ENCODE results near the gene UBE2L3. TPM values are rescaled to one million over a fixed set of nuclear protein-coding genes. Genes with fewer than 3 reads are reported as not detected.

Gene UBE2L3
- total and polyA plus RNA-seq, 10 of the 15 experiments (the other 5 are each of a cell fraction or from before 2014, with no cell fraction given): 55.7 to 168 (median 113) TPM

GRCh38 chr22:21665047-21665851, 97.7 kb downstream of the UBE2L3 start (continued):
- no peak for TF ChIP-seq USF2 (IDR thresholded peaks at IDR 0.05; ENCODE audit: borderline replicate concordance, low read depth, low read length)
- TF ChIP-seq RAD21 (IDR thresholded peaks at IDR 0.05; ENCODE audit: insufficient read depth, low read depth, low read length): no peak
- TF ChIP-seq HSF1 (IDR thresholded peaks at IDR 0.05; ENCODE audit: low read depth, low read length): no peak
- no peak for TF ChIP-seq CBX3 (IDR thresholded peaks at IDR 0.05; ENCODE audit: borderline replicate concordance, low read depth)

GRCh38 chr22:21666786-21667185, 99.3 kb downstream of the UBE2L3 start:
- ChIA-PET SMC1A (ENCODE audit: uncharacterized antibody, unreplicated experiment) (no interaction called here), RAD21 (ENCODE audit: unreplicated experiment) (no interaction called here), CTCF (interaction anchor here (1.3 kb wide), 1 partner anchor 37 kb away, joined by 9 read pairs; the partner anchor contains the start of gene YDJC), POLR2A (interaction anchor here (0.7 to 2.0 kb wide), 2 partner anchors 20 to 31 kb away, joined by 5 to 8 read pairs; no protein-coding TSS in a partner anchor)
- Histone ChIP-seq H4K20me1 (ENCODE audit: control insufficient read depth, insufficient read depth) (no peaks in the 10 kb centered on the region), H3K4me1 (ENCODE audit: control insufficient read depth, insufficient read depth, low read length) (peaks cover 6% of the 10 kb centered on the region; the same call in 1 of the 2 replicates), H3K27ac (ENCODE audit: control insufficient read depth, insufficient read depth) (no peak overlapping the region; the same call in 1 of the 2 replicates), H3K4me3 (peak overlapping the region; percentile 71), H3K4me2 (ENCODE audit: control insufficient read depth, insufficient read depth) (peak overlapping the region; percentile 66), H3K36me3 (ENCODE audit: control insufficient read depth in 2 of 2, insufficient read depth in 2 of 2, low read length in 1 of 2) (peaks cover 3 to 14% of the 10 kb centered on the region in 2 experiments), H2AFZ (ENCODE audit: control insufficient read depth, low read depth, low read length) (no peak overlapping the region), H3K9ac (ENCODE audit: control insufficient read depth, insufficient read depth, low read length) (peak overlapping the region; percentile 8), H3K27me3 (replicated peaks in 1 of 2; ENCODE audit: control insufficient read depth in 2 of 2, insufficient read depth in 2 of 2, low read length in 1 of 2) (no peaks in the 10 kb centered on the region), H3K79me2 (ENCODE audit: control insufficient read depth, insufficient read depth, low read length) (peaks cover 15% of the 10 kb centered on the region), H3K9me3 (replicated peaks; ENCODE audit: control insufficient read depth, insufficient read depth, low read length) (no peaks in the 10 kb centered on the region)
- DNase-seq (ENCODE audit: low read depth, low spot score) (no peak), ATAC-seq (peak; percentile 7; the same call in 2 of the 3 replicates), FAIRE-seq (peak; percentile 69)
- in situ Hi-C loops (cut with MboI) (no loop called here), intact Hi-C loops (cut with micrococcal nuclease; ENCODE audit: unreplicated experiment) (no loop called here)
- BruUV-seq (replicated peaks): no TSS peak
- 50% methylated on average over 15 of the region's 16 CpGs for WGBS (ENCODE audit: insufficient coverage, insufficient replicate concordance, low lambda C conversion rate, missing lambda C conversion rate)
- TF ChIP-seq ZSCAN29 (IDR thresholded peaks at IDR 0.05) (no peak), ATF7 (IDR thresholded peaks at IDR 0.05; ENCODE audit: low read depth) (no peak), CHD1 (IDR thresholded peaks at IDR 0.05; ENCODE audit: low read depth, low read length) (no peak), MTA3 (IDR thresholded peaks at IDR 0.05; ENCODE audit: borderline replicate concordance, low read length) (no peak), NBN (IDR thresholded peaks at IDR 0.05) (no peak), IRF3 (IDR thresholded peaks at IDR 0.05) (no peak)
